Osteocyte (in vitro differentiated cells): ENCODE data around the gene FAM170B. TPM values are rescaled to one million over a fixed set of nuclear protein-coding genes. Genes with fewer than 3 reads are reported as not detected.

Source experiments
- DNase-seq: peaks from one replicate; pipeline ENCODE4 v3.0.0; 2021; ENCODE audit warnings: mixed read lengths; ENCODE audit not compliant: unreplicated experiment; ENCODE audit errors: extremely low spot score
- H3K27ac Mint-ChIP-seq: one replicate; pipeline ENCODE4 v1.8.0; 2021; ENCODE audit warnings: mild to moderate bottlenecking, mixed read lengths; ENCODE audit not compliant: unreplicated experiment
- H3K27me3 Mint-ChIP-seq: one replicate; pipeline ENCODE4 v1.8.0; 2021; ENCODE audit warnings: mixed read lengths; ENCODE audit not compliant: unreplicated experiment
- H3K36me3 Mint-ChIP-seq: one replicate; pipeline ENCODE4 v1.8.0; 2021; ENCODE audit warnings: mixed read lengths; ENCODE audit not compliant: unreplicated experiment
- H3K4me1 Mint-ChIP-seq: one replicate; pipeline ENCODE4 v1.8.0; 2021; ENCODE audit warnings: mixed read lengths; ENCODE audit not compliant: unreplicated experiment
- H3K4me3 Mint-ChIP-seq: one replicate; pipeline ENCODE4 v1.8.0; 2021; ENCODE audit warnings: mild to moderate bottlenecking, moderate library complexity, mixed read lengths; ENCODE audit not compliant: unreplicated experiment
- H3K9me3 Mint-ChIP-seq: one replicate; pipeline ENCODE4 v1.8.0; 2021; ENCODE audit warnings: mixed read lengths; ENCODE audit not compliant: unreplicated experiment
- total RNA-seq: library from RNA; stranded (reverse); gene quantifications from 2 replicates; pipeline ENCODE4 v1.2.1, GENCODE V29; 2021
- TF ChIP-seq, protein P1 (sequence below): fragments of 200-600 bp; sonication (generic); IDR thresholded peaks from 2 replicates; pipeline ENCODE4 v1.5.0; 2021; ENCODE audit warnings: antibody characterized with exemption, mild to moderate bottlenecking, moderate library complexity

Gene FAM170B
- total RNA-seq, 1 donor from 2014 or later, result not detected

DNA sequence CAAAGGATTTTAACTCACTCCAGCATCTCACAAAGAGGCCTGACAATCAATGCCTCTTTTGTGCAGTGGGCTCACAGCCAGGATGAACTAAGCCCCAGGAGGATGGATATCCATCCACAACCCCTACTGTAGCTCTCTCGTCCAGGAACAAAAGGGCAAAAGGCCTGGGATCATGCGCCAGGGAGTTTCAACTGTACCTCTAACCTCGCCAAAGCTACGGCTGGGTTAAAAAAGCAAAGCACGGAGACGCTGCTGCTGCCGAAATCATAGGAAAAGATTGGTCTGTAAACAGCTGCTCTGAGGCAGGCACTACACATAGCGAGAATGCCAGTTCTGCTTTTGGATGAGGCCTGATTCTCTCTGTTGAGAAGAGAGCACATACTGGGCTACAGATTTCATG, 50.6 kb downstream of the FAM170B start:
- Mint-ChIP-seq H3K36me3 (no peaks in the 10 kb centered on the region), H3K9me3 (peaks cover 11% of the 10 kb centered on the region), H3K27me3 (peaks cover 32% of the 10 kb centered on the region), H3K27ac (no peak overlapping the region), H3K4me3 (no peak overlapping the region), H3K4me1 (peaks cover 2% of the 10 kb centered on the region)
- TF ChIP-seq, protein P1, sequence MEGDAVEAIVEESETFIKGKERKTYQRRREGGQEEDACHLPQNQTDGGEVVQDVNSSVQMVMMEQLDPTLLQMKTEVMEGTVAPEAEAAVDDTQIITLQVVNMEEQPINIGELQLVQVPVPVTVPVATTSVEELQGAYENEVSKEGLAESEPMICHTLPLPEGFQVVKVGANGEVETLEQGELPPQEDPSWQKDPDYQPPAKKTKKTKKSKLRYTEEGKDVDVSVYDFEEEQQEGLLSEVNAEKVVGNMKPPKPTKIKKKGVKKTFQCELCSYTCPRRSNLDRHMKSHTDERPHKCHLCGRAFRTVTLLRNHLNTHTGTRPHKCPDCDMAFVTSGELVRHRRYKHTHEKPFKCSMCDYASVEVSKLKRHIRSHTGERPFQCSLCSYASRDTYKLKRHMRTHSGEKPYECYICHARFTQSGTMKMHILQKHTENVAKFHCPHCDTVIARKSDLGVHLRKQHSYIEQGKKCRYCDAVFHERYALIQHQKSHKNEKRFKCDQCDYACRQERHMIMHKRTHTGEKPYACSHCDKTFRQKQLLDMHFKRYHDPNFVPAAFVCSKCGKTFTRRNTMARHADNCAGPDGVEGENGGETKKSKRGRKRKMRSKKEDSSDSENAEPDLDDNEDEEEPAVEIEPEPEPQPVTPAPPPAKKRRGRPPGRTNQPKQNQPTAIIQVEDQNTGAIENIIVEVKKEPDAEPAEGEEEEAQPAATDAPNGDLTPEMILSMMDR, result no peak
- no peak for DNase-seq

DNA sequence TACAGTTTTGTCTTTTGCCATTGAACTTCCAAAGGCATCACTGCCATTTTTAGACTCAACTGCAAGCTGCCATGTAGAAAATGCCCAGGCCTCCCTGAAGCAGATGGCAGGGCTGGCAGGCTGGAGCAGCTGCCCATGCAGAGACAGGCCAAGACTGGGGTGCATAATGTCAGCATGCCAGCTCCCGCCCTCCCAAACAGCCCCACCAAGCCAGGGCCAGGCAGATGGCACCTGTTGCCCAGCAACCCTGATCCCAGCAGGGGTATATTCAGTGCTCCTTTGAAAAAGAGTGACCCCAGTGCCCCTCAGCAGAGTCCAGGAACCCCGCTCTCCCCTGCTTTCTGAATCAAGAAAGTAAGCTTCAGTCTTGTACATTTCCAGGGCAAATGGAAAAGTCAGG, 51.1 kb downstream of the FAM170B start:
- H3K36me3 Mint-ChIP-seq, result no peaks in the 10 kb centered on the region
- H3K4me1 Mint-ChIP-seq, result peaks cover 2% of the 10 kb centered on the region
- TF ChIP-seq, protein P1, result no peak
- H3K27ac Mint-ChIP-seq, result no peak overlapping the region
- H3K27me3 Mint-ChIP-seq, result peaks cover 32% of the 10 kb centered on the region
- peaks cover 11% of the 10 kb centered on the region for H3K9me3 Mint-ChIP-seq
- no peak overlapping the region for H3K4me3 Mint-ChIP-seq
- DNase-seq, result no peak

DNA sequence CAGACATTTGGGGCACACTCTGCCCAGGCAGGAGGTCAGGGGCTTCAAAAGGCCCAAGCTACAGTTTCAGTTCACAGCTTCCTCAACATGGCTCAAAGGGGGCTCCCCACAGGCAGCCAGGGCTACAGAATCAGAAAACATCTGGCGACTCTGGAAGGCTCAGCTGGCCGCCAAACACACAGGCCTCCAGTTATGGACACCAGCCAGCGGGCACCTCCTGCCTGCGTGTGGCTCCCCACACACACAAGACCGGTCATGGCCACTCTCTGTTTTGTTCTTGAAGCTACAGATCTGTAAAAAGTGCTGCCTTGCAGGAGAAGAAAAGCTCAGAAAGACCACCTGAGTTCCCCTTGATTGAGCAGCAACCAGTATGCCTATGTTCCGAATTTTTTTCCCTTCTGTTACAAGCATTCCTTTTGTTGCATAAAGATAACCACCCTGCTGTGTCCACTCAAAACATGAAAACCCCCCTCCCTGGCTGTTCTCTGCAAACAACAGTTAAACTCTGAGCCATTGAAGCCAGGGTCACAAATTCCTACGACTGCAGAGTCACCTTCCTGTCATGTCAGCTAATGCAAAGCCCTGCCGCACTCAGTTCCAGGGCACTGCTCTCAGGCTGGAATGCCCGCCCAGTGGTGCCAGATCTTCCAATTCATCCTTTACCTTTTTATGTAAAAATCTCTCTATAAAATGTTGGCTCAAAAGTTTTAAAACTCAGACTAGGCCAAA, 52.1 kb downstream of the FAM170B start:
- DNase-seq, result no peak
- TF ChIP-seq, protein P1, result no peak
- H3K27ac Mint-ChIP-seq, result no peak overlapping the region
- peaks cover 5% of the 10 kb centered on the region for H3K9me3 Mint-ChIP-seq
- H3K4me1 Mint-ChIP-seq, result peaks cover 2% of the 10 kb centered on the region
- no peaks in the 10 kb centered on the region for H3K36me3 Mint-ChIP-seq
- H3K4me3 Mint-ChIP-seq, result no peak overlapping the region
- H3K27me3 Mint-ChIP-seq, result peaks cover 35% of the 10 kb centered on the region

Other genes with a start within 250 kb of the FAM170B start
- gene LRRC18, start 194.2 kb downstream of the FAM170B start, total RNA-seq, result not detected in 2 replicates
- gene VSTM4, start 18.5 kb downstream of the FAM170B start, total RNA-seq, result 0.70 and 0.81 TPM in 2 replicates
- not detected in 2 replicates for gene TMEM273, start 54.4 kb upstream of the FAM170B start, total RNA-seq
- gene C10orf71, start 165.1 kb upstream of the FAM170B start, total RNA-seq, result not detected in 2 replicates